Right atrium auricular region (tissue), 2 donors: Measurements from ENCODE around the gene EML6. TPM values are rescaled to one million over a fixed set of nuclear protein-coding genes. Genes with fewer than 3 reads are reported as not detected.

Experiments
- DNase-seq: peaks from one replicate; pipeline ENCODE4 v3.0.0-alpha.2; 2019; ENCODE audit warnings: low spot score
- H3K27ac ChIP-seq, 2 donors: fragments of 200-600 bp; sonication (generic); 1 replicate in 1 of 2; 2 replicates in 1 of 2; pipeline ENCODE4 v1.5.1; 2016 to 2019
- H3K27me3 ChIP-seq, 2 donors: fragments of 200-600 bp; sonication (generic); one replicate each; pipeline versions ENCODE4 v1.5.1 to v1.6.0; 2017 to 2019
- H3K36me3 ChIP-seq: fragments of 200-600 bp; sonication (generic); one replicate; pipeline ENCODE4 v1.5.1; 2016
- H3K4me1 ChIP-seq, 2 donors: fragments of 200-600 bp; sonication (generic); one replicate each; pipeline versions ENCODE4 v1.5.1 to v1.6.0; 2017 to 2019
- H3K4me3 ChIP-seq, 2 donors: fragments of 200-600 bp; sonication (generic); 1 replicate in 1 of 2; 2 replicates in 1 of 2; pipeline ENCODE4 v1.5.1; 2017 to 2019; ENCODE audit warnings: mild to moderate bottlenecking in 1 of 2, moderate library complexity in 1 of 2
- H3K9me3 ChIP-seq, 2 donors: fragments of 200-600 bp; sonication (generic); one replicate each; pipeline ENCODE4 v1.5.1; 2019
- total RNA-seq, 2 donors: library from RNA; depleted of rRNA; stranded (reverse); fragments of >200 nt; gene quantifications; one replicate each; pipeline ENCODE4 v1.1.0, GENCODE V29; 2016
- TF ChIP-seq, protein P1 (sequence below), 2 donors: fragments of 200-600 bp; sonication (generic); IDR thresholded peaks; one replicate each; pipeline ENCODE4 v1.5.1; 2019; ENCODE audit warnings: antibody characterized with exemption in 2 of 2

The EML6 gene
- total RNA-seq, 2 donors from 2014 or later = 1.1 to 1.2 TPM

DNA sequence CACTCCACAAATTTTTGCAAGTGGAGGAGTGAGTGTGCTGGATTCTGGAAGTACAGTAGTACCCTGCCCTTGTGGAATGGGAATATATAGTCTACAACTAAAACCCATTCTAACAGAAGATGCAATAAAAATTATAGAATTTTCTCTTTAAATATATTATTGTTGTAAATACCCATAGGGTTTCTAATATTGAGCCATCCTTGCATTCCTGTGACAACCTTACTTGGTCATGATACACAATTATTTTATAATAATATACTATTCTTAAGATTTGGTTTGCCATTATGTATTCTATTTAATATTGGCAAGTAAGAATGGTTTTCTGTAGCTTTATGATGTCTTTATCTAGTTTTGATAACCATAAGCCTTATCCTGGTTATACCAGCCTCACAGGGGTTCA lies 52.2 kb downstream of the EML6 start:
- Histone ChIP-seq H3K27me3 (no peaks in the 10 kb centered on the region), H3K9me3 (peaks cover 5 to 17% of the 10 kb centered on the region in 2 donors)
- TF ChIP-seq, protein P1, sequence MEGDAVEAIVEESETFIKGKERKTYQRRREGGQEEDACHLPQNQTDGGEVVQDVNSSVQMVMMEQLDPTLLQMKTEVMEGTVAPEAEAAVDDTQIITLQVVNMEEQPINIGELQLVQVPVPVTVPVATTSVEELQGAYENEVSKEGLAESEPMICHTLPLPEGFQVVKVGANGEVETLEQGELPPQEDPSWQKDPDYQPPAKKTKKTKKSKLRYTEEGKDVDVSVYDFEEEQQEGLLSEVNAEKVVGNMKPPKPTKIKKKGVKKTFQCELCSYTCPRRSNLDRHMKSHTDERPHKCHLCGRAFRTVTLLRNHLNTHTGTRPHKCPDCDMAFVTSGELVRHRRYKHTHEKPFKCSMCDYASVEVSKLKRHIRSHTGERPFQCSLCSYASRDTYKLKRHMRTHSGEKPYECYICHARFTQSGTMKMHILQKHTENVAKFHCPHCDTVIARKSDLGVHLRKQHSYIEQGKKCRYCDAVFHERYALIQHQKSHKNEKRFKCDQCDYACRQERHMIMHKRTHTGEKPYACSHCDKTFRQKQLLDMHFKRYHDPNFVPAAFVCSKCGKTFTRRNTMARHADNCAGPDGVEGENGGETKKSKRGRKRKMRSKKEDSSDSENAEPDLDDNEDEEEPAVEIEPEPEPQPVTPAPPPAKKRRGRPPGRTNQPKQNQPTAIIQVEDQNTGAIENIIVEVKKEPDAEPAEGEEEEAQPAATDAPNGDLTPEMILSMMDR (IDR thresholded peaks at IDR 0.05) = no peak

DNA sequence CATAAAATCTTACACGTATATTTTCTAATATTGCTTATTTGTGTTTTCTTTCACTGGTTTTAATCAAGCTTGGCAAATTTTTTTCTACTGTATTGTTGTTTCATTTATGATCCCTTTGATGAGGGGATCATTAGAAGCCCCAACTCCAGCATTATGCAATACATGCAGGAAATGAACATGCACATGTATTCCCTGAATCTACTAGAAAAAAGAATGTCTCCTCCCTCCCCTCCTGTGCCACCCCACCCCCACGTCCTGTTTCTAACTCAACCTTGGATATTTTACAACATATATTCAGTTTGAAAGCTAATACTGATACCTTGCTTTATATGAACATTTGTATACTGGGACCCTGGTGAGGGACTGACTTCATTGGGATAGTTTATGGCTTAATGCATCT lies 53.0 kb downstream of the EML6 start:
- no peak for DNase-seq
- Histone ChIP-seq H3K36me3 (no peaks in the 10 kb centered on the region), H3K27me3 (no peaks in the 10 kb centered on the region), H3K4me3 (no peak overlapping the region), H3K9me3 (peaks cover 5 to 17% of the 10 kb centered on the region in 2 donors), H3K27ac (no peak overlapping the region), H3K4me1 (no peaks in the 10 kb centered on the region)
- TF ChIP-seq, protein P1 (IDR thresholded peaks at IDR 0.05) = no peak

More for the DNA sequence above, 52.2 kb downstream of the EML6 start:
- no peak for DNase-seq
- Histone ChIP-seq H3K27ac (no peak overlapping the region), H3K4me3 (no peak overlapping the region), H3K4me1 (no peaks in the 10 kb centered on the region), H3K36me3 (no peaks in the 10 kb centered on the region)

DNA sequence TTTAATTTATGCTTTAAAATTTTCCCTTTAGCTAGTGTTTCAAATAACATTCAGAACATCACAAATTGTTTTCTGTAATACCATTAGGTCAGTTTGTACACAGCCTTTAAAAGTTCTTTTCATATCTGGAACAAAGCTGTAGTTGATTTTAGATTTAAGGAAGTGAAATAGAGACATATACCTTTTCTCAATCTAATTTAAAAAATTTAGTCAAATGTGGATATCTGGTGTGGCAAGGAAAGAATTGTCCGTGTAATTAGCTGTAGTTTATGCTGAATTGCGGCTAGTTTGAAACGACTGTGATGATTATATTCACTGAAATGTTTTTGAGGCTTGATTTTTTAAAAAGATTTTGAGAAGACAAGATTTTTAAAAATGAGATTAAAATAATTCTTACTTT lies 59.9 kb downstream of the EML6 start:
- H3K27ac ChIP-seq = no peak overlapping the region
- no peak for DNase-seq
- no peaks in the 10 kb centered on the region for H3K27me3 ChIP-seq
- H3K4me1 ChIP-seq = no peaks in the 10 kb centered on the region
- no peaks in the 10 kb centered on the region for H3K9me3 ChIP-seq
- TF ChIP-seq, protein P1 (IDR thresholded peaks at IDR 0.05) = no peak
- no peak overlapping the region for H3K4me3 ChIP-seq
- no peaks in the 10 kb centered on the region for H3K36me3 ChIP-seq

DNA sequence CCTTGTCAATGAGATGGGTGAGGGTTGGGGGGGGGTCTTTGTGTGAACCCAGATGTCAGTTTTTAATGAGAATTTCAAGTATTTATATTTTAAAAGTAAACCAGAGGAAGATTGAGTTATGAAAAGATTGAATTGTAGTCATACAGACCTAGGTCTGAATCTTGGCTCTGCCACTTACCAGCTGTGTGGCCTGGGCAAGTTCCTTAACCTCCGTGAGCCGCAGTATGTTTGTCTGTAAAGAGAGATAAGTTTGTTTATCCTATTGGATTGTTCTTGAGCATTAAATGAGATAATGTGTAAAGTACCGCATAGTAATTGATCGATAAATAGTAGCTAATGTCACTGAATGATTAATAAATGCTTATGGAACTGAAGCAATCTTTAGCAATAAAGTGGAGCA lies 63.8 kb downstream of the EML6 start:
- no peak overlapping the region for H3K27ac ChIP-seq

DNA sequence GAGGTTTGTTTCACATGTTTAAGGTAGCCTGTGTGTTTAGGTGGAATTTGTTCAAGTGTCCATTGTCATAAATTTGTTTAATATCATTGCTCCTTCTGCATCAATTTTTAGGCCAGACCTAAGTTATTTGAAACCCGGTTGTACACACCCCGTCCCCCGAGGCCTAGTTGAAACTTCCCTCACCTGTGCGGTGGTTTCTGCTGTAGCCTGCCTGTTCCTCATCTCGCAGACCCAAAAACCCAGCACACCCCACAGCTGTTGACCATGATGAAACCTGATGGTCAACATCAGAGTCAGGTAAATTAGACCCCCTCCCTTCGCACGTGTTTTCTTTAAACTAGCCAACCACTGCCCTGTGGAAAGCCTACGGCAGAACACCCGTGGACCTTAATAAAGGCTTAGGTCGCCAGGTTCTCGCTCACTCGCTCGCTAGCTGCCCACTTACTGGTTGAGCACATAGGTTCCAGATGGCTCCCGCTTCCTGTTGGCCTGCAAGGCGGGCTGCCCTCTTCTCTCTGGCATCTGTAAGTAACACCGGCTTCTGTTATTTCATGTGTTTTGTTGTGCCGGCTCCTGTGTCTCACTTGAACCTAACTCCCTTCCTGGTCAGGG lies 64.4 kb downstream of the EML6 start:
- no peaks in the 10 kb centered on the region for H3K4me1 ChIP-seq
- DNase-seq = no peak
- H3K9me3 ChIP-seq = no peaks in the 10 kb centered on the region
- no peak overlapping the region for H3K4me3 ChIP-seq
- no peaks in the 10 kb centered on the region for H3K27me3 ChIP-seq
- no peaks in the 10 kb centered on the region for H3K36me3 ChIP-seq
- no peak overlapping the region for H3K27ac ChIP-seq
- TF ChIP-seq, protein P1 (IDR thresholded peaks at IDR 0.05) = no peak

More for the DNA sequence above, 63.8 kb downstream of the EML6 start:
- H3K27me3 ChIP-seq = no peaks in the 10 kb centered on the region
- no peaks in the 10 kb centered on the region for H3K4me1 ChIP-seq
- H3K36me3 ChIP-seq = no peaks in the 10 kb centered on the region
- no peak overlapping the region for H3K4me3 ChIP-seq
- H3K9me3 ChIP-seq = no peaks in the 10 kb centered on the region
- TF ChIP-seq, protein P1 (IDR thresholded peaks at IDR 0.05) = no peak
- no peak for DNase-seq

DNA sequence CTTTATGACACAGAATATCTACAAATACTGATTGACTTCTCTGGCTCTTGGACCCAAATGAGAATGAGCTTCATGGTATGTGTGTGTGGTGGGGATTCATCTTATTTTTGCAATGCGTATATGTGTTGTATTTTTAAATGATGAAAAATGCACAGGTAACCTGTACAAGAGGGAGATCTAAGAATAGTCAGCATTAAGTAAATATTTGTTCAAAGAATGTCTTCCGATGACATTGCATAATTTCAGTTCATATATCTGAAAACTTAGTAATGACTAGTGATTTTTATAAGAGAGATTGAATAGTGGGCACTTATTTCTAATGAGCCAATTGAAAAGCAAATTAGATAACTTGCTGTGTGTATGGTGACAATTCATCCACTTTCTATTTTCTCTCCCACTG lies 66.4 kb downstream of the EML6 start:
- Histone ChIP-seq H3K4me3 (no peak overlapping the region), H3K27me3 (no peaks in the 10 kb centered on the region), H3K27ac (no peak overlapping the region), H3K9me3 (no peaks in the 10 kb centered on the region), H3K36me3 (no peaks in the 10 kb centered on the region), H3K4me1 (no peaks in the 10 kb centered on the region)
- DNase-seq = no peak
- TF ChIP-seq, protein P1 (IDR thresholded peaks at IDR 0.05) = no peak
